HCT116 (cell line): ENCODE results near the gene RGS4. TPM values are rescaled to one million over a fixed set of nuclear protein-coding genes. Genes with fewer than 3 reads are reported as not detected.

ENCODE experiments used
- ATAC-seq: fragments of 200-7000 bp; cut with Tn5 transposase; 2 replicates; pipeline ENCODE4 v1.9.1; 2020; ENCODE audit warnings: mild to moderate bottlenecking, moderate library complexity
- BruUV-seq: library from RNA; stranded (reverse); fragments of 400-500 nt; replicated peaks from 2 replicates; lab custom pipeline; 2021; lab: Mats Ljungman, UMichigan
- CTCF ChIA-PET: fragments of 300-600 bp; sonication (Branson Sonifier 250); formaldehyde crosslinking; loops from one replicate; lab custom pipeline; 2021; ENCODE audit warnings: antibody characterized with exemption; lab: Charles Lee
- POLR2A ChIA-PET: fragments of 300-600, 350-600 bp; sonication (Branson Sonifier 250); formaldehyde crosslinking; loops from one replicate; lab custom pipeline; 2021; ENCODE audit warnings: antibody characterized with exemption; lab: Charles Lee
- RAD21 ChIA-PET, 2 experiments: fragments of 300-600 bp; sonication (Branson Sonifier 250); formaldehyde crosslinking; loops; one replicate each; lab custom pipeline; 2023; ENCODE audit warnings: low total read pairs in 2 of 2; ENCODE audit not compliant: uncharacterized antibody in 2 of 2, unreplicated experiment in 2 of 2, low non-redundant PET in 1 of 2; lab: Charles Lee
- DNase-seq: peaks from one replicate; pipeline ENCODE4 v3.0.0-alpha.2; 2010; ENCODE audit warnings: low read depth, low spot score
- H2AFZ ChIP-seq: fragments of 200-600 bp; shearing (Covaris generic), sonication (generic); 2 replicates; pipeline ENCODE4 v1.6.1; 2017; ENCODE audit warnings: low read depth, mixed run types, mixed read lengths, antibody characterized with exemption, low read length; ENCODE audit not compliant: poor library complexity, severe bottlenecking
- H3K27ac ChIP-seq: 2 replicates; pipeline ENCODE4 v1.5.1; 2012; ENCODE audit warnings: low read depth, low read length
- H3K27me3 ChIP-seq: fragments of 200-600 bp; sonication (generic); 2 replicates; pipeline ENCODE4 v1.6.1; 2016; ENCODE audit warnings: mixed run types, low read length, mixed read lengths; ENCODE audit not compliant: insufficient read depth
- H3K36me3 ChIP-seq, 2 experiments: fragments of 200-500 bp in 1 of 2; fragments of 200-600 bp in 1 of 2; sonication (Bioruptor generic) in 1 of 2; sonication (generic) in 1 of 2; 2 replicates each; pipeline versions ENCODE4 v1.5.1 to v1.6.1; 2014 to 2016; ENCODE audit warnings: low read length in 2 of 2, inconsistent platforms in 1 of 2, mixed read lengths in 1 of 2, mixed run types in 1 of 2; ENCODE audit not compliant: insufficient read depth in 2 of 2, control insufficient read depth in 1 of 2
- H3K4me1 ChIP-seq, 2 experiments: fragments of 200-600 bp in 1 of 2; sonication (generic) in 1 of 2; 2 replicates each; pipeline versions ENCODE4 v1.5.1 to v1.6.1; 2012 to 2017; ENCODE audit warnings: low read length in 2 of 2, inconsistent platforms in 1 of 2, mild to moderate bottlenecking in 1 of 2, mixed read lengths in 1 of 2, mixed run types in 1 of 2, moderate library complexity in 1 of 2; ENCODE audit not compliant: insufficient read depth in 2 of 2, control insufficient read depth in 1 of 2
- H3K4me2 ChIP-seq: fragments of 200-600 bp; sonication (generic); 2 replicates; pipeline ENCODE4 v1.6.1; 2017; ENCODE audit warnings: mixed run types, low read length, mixed read lengths
- H3K4me3 ChIP-seq, 2 experiments: fragments of 200-600 bp in 1 of 2; sonication (generic) in 1 of 2; replicated peaks in 1 of 2; 2 replicates each; pipeline ENCODE4 v1.5.1; 2011 to 2016; ENCODE audit warnings: low read length in 2 of 2, control low read depth in 1 of 2, low read depth in 1 of 2, mild to moderate bottlenecking in 1 of 2, mixed read lengths in 1 of 2, mixed run types in 1 of 2
- H3K79me2 ChIP-seq: fragments of 200-600 bp; sonication (generic); 2 replicates; pipeline ENCODE4 v1.6.1; 2017; ENCODE audit warnings: mild to moderate bottlenecking, mixed run types, low read length, moderate library complexity, mixed read lengths; ENCODE audit not compliant: insufficient read depth
- H3K9ac ChIP-seq: fragments of 200-600 bp; sonication (generic); 2 replicates; pipeline ENCODE4 v1.6.1; 2016; ENCODE audit warnings: low read length, mixed read lengths
- H3K9me2 ChIP-seq: fragments of 200-600 bp; sonication (generic), shearing (Covaris generic); 2 replicates; pipeline ENCODE4 v1.6.1; 2017; ENCODE audit warnings: mixed run types, mild to moderate bottlenecking, moderate library complexity; ENCODE audit not compliant: insufficient read depth
- H3K9me3 ChIP-seq, 2 experiments: fragments of 200-500 bp in 1 of 2; fragments of 200-600 bp in 1 of 2; sonication (Bioruptor generic) in 1 of 2; sonication (generic) in 1 of 2; 2 replicates each; pipeline ENCODE4 v1.6.1; 2014 to 2017; ENCODE audit warnings: low read length in 2 of 2, mixed read lengths in 2 of 2, inconsistent platforms in 1 of 2, low read depth in 1 of 2, mild to moderate bottlenecking in 1 of 2, mixed run types in 1 of 2, moderate library complexity in 1 of 2; ENCODE audit not compliant: control insufficient read depth in 1 of 2, insufficient read depth in 1 of 2
- H4K20me1 ChIP-seq: fragments of 200-600 bp; sonication (generic), shearing (Covaris generic); 2 replicates; pipeline ENCODE4 v1.6.1; 2017; ENCODE audit warnings: mixed run types, mild to moderate bottlenecking, moderate library complexity; ENCODE audit not compliant: insufficient read depth
- ATF3 ChIP-seq: IDR thresholded peaks from 2 replicates; pipeline ENCODE4 v1.6.1; 2012
- CTCF ChIP-seq, 3 experiments: fragments of 200-600 bp in 1 of 3; sonication (generic) in 1 of 3; IDR thresholded peaks in 2 of 3; conservative IDR thresholded peaks in 1 of 3; 2 replicates each; pipeline ENCODE4 v1.5.1; 2012 to 2017; ENCODE audit warnings: low read depth in 2 of 3, low read length in 2 of 3, antibody characterized with exemption in 1 of 3, borderline replicate concordance in 1 of 3, control low read depth in 1 of 3, mild to moderate bottlenecking in 1 of 3, mixed read lengths in 1 of 3, mixed run types in 1 of 3, moderate library complexity in 1 of 3; ENCODE audit not compliant: insufficient read depth in 1 of 3
- ELF1 ChIP-seq: IDR thresholded peaks from 2 replicates; pipeline ENCODE4 v1.6.1; 2012; ENCODE audit warnings: low read depth, borderline replicate concordance
- EZH2phosphoT487 ChIP-seq: fragments of 200-600 bp; IDR thresholded peaks from 2 replicates; pipeline ENCODE4 v1.6.1; 2018; ENCODE audit warnings: antibody characterized with exemption, borderline replicate concordance
- POLR2A ChIP-seq: IDR thresholded peaks from 2 replicates; pipeline ENCODE4 v1.7.0; 2011; ENCODE audit warnings: borderline replicate concordance; ENCODE audit not compliant: insufficient read depth, insufficient read length; ENCODE audit errors: extremely low read depth
- SIN3A ChIP-seq: IDR thresholded peaks from 2 replicates; pipeline ENCODE4 v1.6.1; 2012; ENCODE audit warnings: low read depth
- SP1 ChIP-seq: IDR thresholded peaks from 2 replicates; pipeline ENCODE4 v1.6.1; 2012; ENCODE audit warnings: low read depth
- SRF ChIP-seq: IDR thresholded peaks from 2 replicates; pipeline ENCODE4 v1.6.1; 2012; ENCODE audit warnings: low read depth
- TCF7L2 ChIP-seq: IDR thresholded peaks from 2 replicates; pipeline ENCODE4 v1.7.0; 2011; ENCODE audit warnings: borderline replicate concordance, inconsistent platforms; ENCODE audit not compliant: insufficient read depth, insufficient read length; ENCODE audit errors: extremely low read depth
- YY1 ChIP-seq: IDR thresholded peaks from 2 replicates; pipeline ENCODE4 v1.6.1; 2011; ENCODE audit warnings: low read length, low read depth, moderate library complexity, mild to moderate bottlenecking; ENCODE audit not compliant: insufficient replicate concordance; ENCODE audit errors: extremely low read depth
- intact Hi-C: fragments of 100-400 bp; cut with micrococcal nuclease; formaldehyde crosslinking; loops from 2 replicates; pipeline ENCODE4 v1.10.0; 2022
- total RNA-seq: library from RNA; stranded (reverse); gene quantifications from one replicate; pipeline ENCODE4 v1.2.1, GENCODE V29; 2021; ENCODE audit not compliant: unreplicated experiment

The RGS4 gene
- total RNA-seq, 1 experiment from 2014 or later = not detected

GRCh38 chr1:163090321-163090945, 21.3 kb downstream of the RGS4 start:
- Histone ChIP-seq H4K20me1 (no peaks in the 10 kb centered on the region), H3K79me2 (no peaks in the 10 kb centered on the region), H2AFZ (peak overlapping the region; percentile 58), H3K9me2 (no peaks in the 10 kb centered on the region), H3K9me3 (no peaks in the 10 kb centered on the region), H3K4me2 (no peak overlapping the region), H3K36me3 (no peaks in the 10 kb centered on the region), H3K4me3 (no peak overlapping the region), H3K9ac (no peak overlapping the region), H3K27ac (no peak overlapping the region), H3K27me3 (no peaks in the 10 kb centered on the region), H3K4me1 (peaks cover 0 to 6% of the 10 kb centered on the region in 2 experiments; a peak in 1 of 4 replicates)
- no peak for DNase-seq
- intact Hi-C loops = no loop called here
- ChIA-PET CTCF (no interaction called here), RAD21 (no interaction called here), POLR2A (no interaction called here)
- TF ChIP-seq SRF (no peak), YY1 (no peak), POLR2A (no peak), ELF1 (no peak), TCF7L2 (no peak), SIN3A (no peak), CTCF (IDR thresholded peaks at IDR 0.05 in 2 of 3, conservative IDR thresholded peaks at IDR 0.05 in 1 of 3; ENCODE audit: borderline replicate concordance in 1 of 3, insufficient read depth in 1 of 3, low read depth in 2 of 3, low read length in 2 of 3) (no peak), ATF3 (no peak), EZH2phosphoT487 (no peak), SP1 (no peak)
- no peak for ATAC-seq
- BruUV-seq = no TSS peak
